ENCODE data around the gene PVRIG. TPM values are rescaled to one million over a fixed set of nuclear protein-coding genes. Genes with fewer than 3 reads are reported as not detected.
"Not testable (repeated sequence)": the region's sequence is repeated elsewhere in the genome, so short reads cannot be mapped to it uniquely, and the experiment has no call there.

PVRIG gene
- total RNA-seq, 1 donor from 2014 or later = 0.50 TPM

- not testable (repeated sequence) for DNase-seq (ENCODE audit: low spot score); ATAC-seq
These were observed 5.1 kb downstream of the PVRIG start for GRCh38 chr7:100224891-100225290.

GRCh38 chr7:100234660-100235317 lies 15.0 kb downstream of the PVRIG start:
- ATAC-seq = not testable (repeated sequence)

GRCh38 chr7:100239975-100240374 lies 20.2 kb downstream of the PVRIG start:
- not testable (repeated sequence) for DNase-seq (ENCODE audit: low spot score); ATAC-seq

More at GRCh38 chr7:100234660-100235317, 15.0 kb downstream of the PVRIG start:
- not testable (repeated sequence) for DNase-seq (ENCODE audit: low spot score)

GRCh38 chr7:100243385-100243784 lies 23.6 kb downstream of the PVRIG start:
- DNase-seq (ENCODE audit: low spot score); ATAC-seq: not testable (repeated sequence)

GRCh38 chr7:100244988-100245605 lies 25.3 kb downstream of the PVRIG start:
- not testable (repeated sequence) for DNase-seq (ENCODE audit: low spot score); ATAC-seq

GRCh38 chr7:100246121-100246864 lies 26.5 kb downstream of the PVRIG start:
- ATAC-seq = not testable (repeated sequence)

GRCh38 chr7:100246865-100247137 lies 27.1 kb downstream of the PVRIG start:
- ATAC-seq; DNase-seq (ENCODE audit: low spot score): not testable (repeated sequence)

More at GRCh38 chr7:100246121-100246864, 26.5 kb downstream of the PVRIG start:
- DNase-seq (ENCODE audit: low spot score) = not testable (repeated sequence)

GRCh38 chr7:100247152-100247757 lies 27.5 kb downstream of the PVRIG start:
- DNase-seq (ENCODE audit: low spot score) = no peak
- no peak for ATAC-seq

- no peak for ATAC-seq
These were observed 28.7 kb downstream of the PVRIG start for GRCh38 chr7:100248483-100248882.

GRCh38 chr7:100257017-100257416 lies 37.3 kb downstream of the PVRIG start:
- ATAC-seq = no peak
- DNase-seq (ENCODE audit: low spot score) = no peak

More at GRCh38 chr7:100248483-100248882, 28.7 kb downstream of the PVRIG start:
- DNase-seq (ENCODE audit: low spot score) = no peak

- DNase-seq (ENCODE audit: low spot score); ATAC-seq: not testable (repeated sequence)
These were observed 40.2 kb downstream of the PVRIG start for GRCh38 chr7:100259984-100260383.

- ATAC-seq; DNase-seq (ENCODE audit: low spot score): not testable (repeated sequence)
These were observed 43.1 kb downstream of the PVRIG start for GRCh38 chr7:100262896-100263295.

GRCh38 chr7:100264223-100264622 lies 44.5 kb downstream of the PVRIG start:
- not testable (repeated sequence) for ATAC-seq; DNase-seq (ENCODE audit: low spot score)

GRCh38 chr7:100264669-100265165 lies 45.0 kb downstream of the PVRIG start:
- not testable (repeated sequence) for ATAC-seq; DNase-seq (ENCODE audit: low spot score)

GRCh38 chr7:100265851-100266250 lies 46.1 kb downstream of the PVRIG start:
- DNase-seq (ENCODE audit: low spot score); ATAC-seq: not testable (repeated sequence)

GRCh38 chr7:100266576-100267354 lies 47.0 kb downstream of the PVRIG start:
- no peak for DNase-seq (ENCODE audit: low spot score)
- ATAC-seq = no peak

- DNase-seq (ENCODE audit: low spot score) = no peak
- ATAC-seq = no peak
These were observed 47.9 kb downstream of the PVRIG start for GRCh38 chr7:100267648-100268047.

- ATAC-seq; DNase-seq (ENCODE audit: low spot score): not testable (repeated sequence)
These were observed 49.1 kb downstream of the PVRIG start for GRCh38 chr7:100268882-100269281.

GRCh38 chr7:100269306-100270045 lies 49.7 kb downstream of the PVRIG start:
- peak; percentile 9 for ATAC-seq
- not testable (repeated sequence) for DNase-seq (ENCODE audit: low spot score)
